Suprapubic skin (tissue), 4 donors: ENCODE results near the gene ARHGEF28.

Experiments
- POLR2A ChIP-seq, 2 donors: fragments of 450-650 bp; IDR thresholded peaks; one replicate each; pipeline ENCODE4 v1.6.1; 2017; ENCODE audit warnings: antibody characterized with exemption in 2 of 2, mild to moderate bottlenecking in 2 of 2, moderate library complexity in 2 of 2
- POLR2AphosphoS5 ChIP-seq, 3 donors: sonication (generic); formaldehyde crosslinking; IDR thresholded peaks; one replicate each; pipeline ENCODE4 v1.6.1; 2017; ENCODE audit warnings: antibody characterized with exemption in 3 of 3
- TF ChIP-seq, protein P1 (sequence below), 2 donors: fragments of 200-600 bp in 1 of 2; fragments of 450-650 bp in 1 of 2; sonication (generic) in 1 of 2; IDR thresholded peaks; one replicate each; pipeline ENCODE4 v1.5.1; 2016 to 2019; ENCODE audit warnings: antibody characterized with exemption in 2 of 2, mild to moderate bottlenecking in 1 of 2, moderate library complexity in 1 of 2

DNA sequence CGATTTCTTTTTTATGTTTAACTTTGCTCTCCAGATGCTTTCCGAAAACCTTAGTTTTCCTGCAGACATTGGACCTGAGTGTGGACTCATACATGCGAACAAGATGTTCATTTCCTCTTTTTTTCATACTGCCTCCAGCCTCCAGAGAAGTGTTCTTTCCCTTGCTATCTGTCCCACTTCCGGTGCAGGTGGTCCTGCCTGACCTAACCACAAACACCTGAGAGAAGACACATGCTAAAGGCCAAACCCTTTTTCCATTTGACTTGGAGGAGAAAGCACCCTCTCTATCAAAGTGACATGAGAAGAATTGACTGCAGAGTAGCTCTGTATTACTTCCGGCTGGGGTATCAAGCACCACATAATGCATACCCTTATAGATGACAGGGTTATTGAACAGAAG, 334.0 kb downstream of the ARHGEF28 start:
- TF ChIP-seq, protein P1, sequence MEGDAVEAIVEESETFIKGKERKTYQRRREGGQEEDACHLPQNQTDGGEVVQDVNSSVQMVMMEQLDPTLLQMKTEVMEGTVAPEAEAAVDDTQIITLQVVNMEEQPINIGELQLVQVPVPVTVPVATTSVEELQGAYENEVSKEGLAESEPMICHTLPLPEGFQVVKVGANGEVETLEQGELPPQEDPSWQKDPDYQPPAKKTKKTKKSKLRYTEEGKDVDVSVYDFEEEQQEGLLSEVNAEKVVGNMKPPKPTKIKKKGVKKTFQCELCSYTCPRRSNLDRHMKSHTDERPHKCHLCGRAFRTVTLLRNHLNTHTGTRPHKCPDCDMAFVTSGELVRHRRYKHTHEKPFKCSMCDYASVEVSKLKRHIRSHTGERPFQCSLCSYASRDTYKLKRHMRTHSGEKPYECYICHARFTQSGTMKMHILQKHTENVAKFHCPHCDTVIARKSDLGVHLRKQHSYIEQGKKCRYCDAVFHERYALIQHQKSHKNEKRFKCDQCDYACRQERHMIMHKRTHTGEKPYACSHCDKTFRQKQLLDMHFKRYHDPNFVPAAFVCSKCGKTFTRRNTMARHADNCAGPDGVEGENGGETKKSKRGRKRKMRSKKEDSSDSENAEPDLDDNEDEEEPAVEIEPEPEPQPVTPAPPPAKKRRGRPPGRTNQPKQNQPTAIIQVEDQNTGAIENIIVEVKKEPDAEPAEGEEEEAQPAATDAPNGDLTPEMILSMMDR (IDR thresholded peaks at IDR 0.05): no peak
- no peak for TF ChIP-seq POLR2A (IDR thresholded peaks at IDR 0.05)
- no peak for TF ChIP-seq POLR2AphosphoS5 (IDR thresholded peaks at IDR 0.05)
